GM12878 (cell line): ENCODE results near the gene ORAI3. TPM values are rescaled to one million over a fixed set of nuclear protein-coding genes. Genes with fewer than 3 reads are reported as not detected.

Source experiments
- ATAC-seq: fragments of 200-7000 bp; cut with Tn5 transposase; 3 replicates; pipeline ENCODE4 v1.9.1; 2020; ENCODE audit warnings: mild to moderate bottlenecking, moderate library complexity
- BruUV-seq: library from RNA; stranded (reverse); fragments of 400-500 nt; replicated peaks from 2 replicates; lab custom pipeline; 2021; lab: Mats Ljungman, UMichigan
- CTCF ChIA-PET: fragments of 300-600 bp; sonication (Branson Sonifier 250); formaldehyde crosslinking; extraction: SDS; loops from one replicate; lab custom pipeline; 2021; ENCODE audit warnings: inconsistent platforms; lab: Yijun Ruan, JAX
- POLR2A ChIA-PET: fragments of 350-600 bp; formaldehyde crosslinking; extraction: SDS; loops from one replicate; lab custom pipeline; 2021; ENCODE audit warnings: inconsistent platforms; lab: Charles Lee
- RAD21 ChIA-PET: fragments of 300-600 bp; sonication (Branson Sonifier 250); formaldehyde crosslinking; loops from one replicate; lab custom pipeline; 2023; ENCODE audit warnings: antibody characterized with exemption; ENCODE audit not compliant: unreplicated experiment; lab: Charles Lee
- SMC1A ChIA-PET: fragments of 300-600 bp; sonication (Branson Sonifier 250); formaldehyde crosslinking; loops from one replicate; lab custom pipeline; 2023; ENCODE audit not compliant: unreplicated experiment, uncharacterized antibody; lab: Charles Lee
- DNase-seq: peaks from one replicate; pipeline ENCODE4 v3.0.0-alpha.2; 2011; ENCODE audit warnings: low read depth, low spot score
- FAIRE-seq: peaks from 3 replicates; lab custom pipeline; 2011; peaks lifted over from hg19 to GRCh38; lab: Jason Lieb, UNC
- H2AFZ ChIP-seq: 2 replicates; pipeline ENCODE4 v1.6.0; 2011; ENCODE audit warnings: low read depth, low read length, control low read depth; ENCODE audit not compliant: control insufficient read depth
- H3K27ac ChIP-seq: 2 replicates; pipeline ENCODE4 v1.5.1; 2011; ENCODE audit warnings: control low read depth; ENCODE audit not compliant: control insufficient read depth, insufficient read depth
- H3K27me3 ChIP-seq, 2 experiments: replicated peaks in 1 of 2; 2 replicates each; pipeline versions ENCODE4 v1.6.0 to v1.6.1; 2011; ENCODE audit warnings: low read length in 1 of 2; ENCODE audit not compliant: control insufficient read depth in 2 of 2, insufficient read depth in 2 of 2
- H3K36me3 ChIP-seq, 2 experiments: 2 replicates each; pipeline ENCODE4 v1.5.1; 2011; ENCODE audit warnings: low read length in 1 of 2; ENCODE audit not compliant: control insufficient read depth in 2 of 2, insufficient read depth in 2 of 2
- H3K4me1 ChIP-seq: 2 replicates; pipeline ENCODE4 v1.6.1; 2011; ENCODE audit warnings: mild to moderate bottlenecking, low read length, moderate library complexity, mixed read lengths; ENCODE audit not compliant: control insufficient read depth, insufficient read depth
- H3K4me2 ChIP-seq: 2 replicates; pipeline ENCODE4 v1.6.0; 2011; ENCODE audit warnings: control low read depth; ENCODE audit not compliant: control insufficient read depth, insufficient read depth
- H3K4me3 ChIP-seq: fragments of 200-600 bp; sonication (generic); 2 replicates; pipeline ENCODE4 v1.5.1; 2016
- H3K79me2 ChIP-seq: 2 replicates; pipeline ENCODE4 v1.6.0; 2011; ENCODE audit warnings: low read length; ENCODE audit not compliant: control insufficient read depth, insufficient read depth
- H3K9ac ChIP-seq: 2 replicates; pipeline ENCODE4 v1.8.0; 2011; ENCODE audit warnings: low read length, control low read depth, mixed read lengths; ENCODE audit not compliant: control insufficient read depth, insufficient read depth
- H3K9me3 ChIP-seq: replicated peaks from 3 replicates; pipeline ENCODE4 v1.5.1; 2011; ENCODE audit warnings: mild to moderate bottlenecking, low read length; ENCODE audit not compliant: control insufficient read depth, insufficient read depth
- H4K20me1 ChIP-seq: 2 replicates; pipeline ENCODE4 v1.6.0; 2011; ENCODE audit not compliant: control insufficient read depth, insufficient read depth
- ASH2L ChIP-seq: fragments of 300-600, 200-600 bp; sonication (generic); IDR thresholded peaks from 2 replicates; pipeline ENCODE4 v1.6.1; 2017; ENCODE audit warnings: low read depth, mild to moderate bottlenecking, borderline replicate concordance
- BCL11A ChIP-seq: IDR thresholded peaks from 2 replicates; pipeline ENCODE4 v1.6.1; 2011; ENCODE audit warnings: low read depth, low read length
- ESRRA ChIP-seq: IDR thresholded peaks from 2 replicates; pipeline ENCODE4 v1.6.1; 2012; ENCODE audit warnings: mild to moderate bottlenecking, low read length, improper control_type of control experiment
- ETV6 ChIP-seq, 2 experiments: fragments of 450-650 bp in 1 of 2; IDR thresholded peaks in 1 of 2; conservative IDR thresholded peaks in 1 of 2; 2 replicates each; pipeline ENCODE4 v1.6.1; 2014; ENCODE audit warnings: antibody characterized with exemption in 1 of 2, borderline replicate concordance in 1 of 2, low read depth in 1 of 2, mild to moderate bottlenecking in 1 of 2, moderate library complexity in 1 of 2
- GABPA ChIP-seq: IDR thresholded peaks from 2 replicates; pipeline ENCODE4 v1.6.1; 2014; ENCODE audit warnings: antibody characterized with exemption, low read depth, mild to moderate bottlenecking, inconsistent platforms
- HCFC1 ChIP-seq: fragments of 150-350 bp; IDR thresholded peaks from 2 replicates; pipeline ENCODE4 v1.6.1; 2014; ENCODE audit warnings: low read length
- JUND ChIP-seq: IDR thresholded peaks from 2 replicates; pipeline ENCODE4 v1.6.1; 2012; ENCODE audit warnings: low read depth, mild to moderate bottlenecking, low read length, improper control_type of control experiment, moderate library complexity
- POLR2AphosphoS2 ChIP-seq: IDR thresholded peaks from 2 replicates; pipeline ENCODE4 v1.6.1; 2011; ENCODE audit warnings: low read depth, mild to moderate bottlenecking, low read length, improper control_type of control experiment, moderate library complexity
- SP1 ChIP-seq: IDR thresholded peaks from one replicate; pipeline ENCODE4 v1.6.1; 2011; ENCODE audit warnings: low read depth, low read length
- SPI1 ChIP-seq: IDR thresholded peaks from 2 replicates; pipeline ENCODE4 v1.6.1; 2011; ENCODE audit warnings: low read depth, mild to moderate bottlenecking, low read length, moderate library complexity, borderline replicate concordance; ENCODE audit not compliant: insufficient read depth
- YY1 ChIP-seq: IDR thresholded peaks from 2 replicates; pipeline ENCODE4 v1.6.1; 2011; ENCODE audit warnings: low read depth, mild to moderate bottlenecking, low read length
- WGBS: methylation state at CpG from one replicate; pipeline ENCODE4 v1.1.6; 2016; ENCODE audit warnings: low lambda C conversion rate; ENCODE audit not compliant: insufficient replicate concordance, insufficient coverage; ENCODE audit errors: missing lambda C conversion rate; 5-methylcytosine and 5-hydroxymethylcytosine counted together
- in situ Hi-C: fragments of 300-500 bp; cut with MboI; formaldehyde crosslinking; loops from 9 replicates; pipeline ENCODE4 v1.14.3; 2018; ENCODE audit warnings: mixed read lengths
- intact Hi-C: fragments of 100-400 bp; cut with micrococcal nuclease; formaldehyde crosslinking; loops from one replicate; pipeline ENCODE4 v1.14.2; 2022; ENCODE audit not compliant: unreplicated experiment
- polyA plus RNA-seq, 11 experiments: library from polyadenylated mRNA; depleted of rRNA in 4 of 11; unstranded in 6 of 11; stranded (reverse) in 5 of 11; fragments of >200 nt; fragmentation: Nextera tagmentation in 4 of 11; fragmentation: Illumina TruSeq in 1 of 11; extraction: Ambion mirVana in 4 of 11; extraction: Trizol in 1 of 11; gene quantifications; 1 replicate in 1 of 11; 2 replicates in 10 of 11; pipeline versions ENCODE4 v1.2.1 to v1.2.3, GENCODE V29; 2011 to 2016; ENCODE audit warnings: inconsistent platforms in 2 of 11, missing spikeins in 2 of 11, low read depth in 1 of 11
- total RNA-seq, 4 experiments: library from RNA; depleted of rRNA in 3 of 4; stranded (reverse); fragments of >200 nt in 3 of 4; fragmentation: Illumina TruSeq in 1 of 4; extraction: Trizol in 1 of 4; gene quantifications; 2 replicates each; pipeline versions ENCODE4 v1.2.1 to v1.2.3, GENCODE V29; 2013 to 2021
- TF ChIP-seq, protein P1 (sequence below): fragments of 450-650 bp; IDR thresholded peaks from 2 replicates; pipeline ENCODE4 v1.6.1; 2018; ENCODE audit warnings: mild to moderate bottlenecking, low read depth, moderate library complexity; ENCODE audit not compliant: partially characterized antibody

The ORAI3 gene
- total and polyA plus RNA-seq, 10 of the 15 experiments (the other 5 are each of a cell fraction or from before 2014, with no cell fraction given), result 3.4 to 21.9 (median 16.2) TPM

GRCh38 chr16:30903596-30903995 is 45.3 kb upstream of the ORAI3 start:
- Histone ChIP-seq H3K4me1 (peaks cover 24% of the 10 kb centered on the region), H3K4me2 (no peak overlapping the region), H3K9me3 (peaks cover 2% of the 10 kb centered on the region; the same call in 2 of the 3 replicates), H3K27ac (peak overlapping the region; percentile 39)
- POLR2A ChIA-PET, result interaction anchor here (2.7 kb wide), 1 partner anchor 59 kb away, joined by 13 read pairs; no protein-coding TSS in a partner anchor
- no TSS peak for BruUV-seq
- in situ Hi-C loops, result no loop called here
- 0 out of 4 replicates have a peak, but pooled peaks of 1 of the 2 experiments have one; percentile 20 for TF ChIP-seq ETV6 (conservative IDR thresholded peaks at IDR 0.05 in 1 of 2, IDR thresholded peaks at IDR 0.05 in 1 of 2; ENCODE audit: borderline replicate concordance in 1 of 2, low read depth in 1 of 2)
- no peak for TF ChIP-seq HCFC1
- 0 out of 2 replicates have a peak, but pooled peaks have one; percentile 44 for TF ChIP-seq GABPA
- TF ChIP-seq, all 136 proteins: peak for 2
- Histone ChIP-seq H2AFZ (peak overlapping the region; percentile 91), H3K79me2 (no peaks in the 10 kb centered on the region), H4K20me1 (no peaks in the 10 kb centered on the region; the same call in 1 of the 2 replicates), H3K36me3 (no peaks in the 10 kb centered on the region), H3K9ac (no peak overlapping the region), H3K4me3 (no peak overlapping the region), H3K27me3 (no peaks in the 10 kb centered on the region)
- no peak for DNase-seq
- ChIA-PET RAD21 (interaction anchor here (4.0 kb wide), 1 partner anchor 59 kb away, joined by 88 read pairs; no protein-coding TSS in a partner anchor), CTCF (interaction anchor here (1.0 to 7.5 kb wide), 4 partner anchors 11 to 89 kb away, joined by 4 to 174 read pairs (median 12); no protein-coding TSS in a partner anchor), SMC1A (interaction anchor here (1.3 to 8.8 kb wide), 2 partner anchors 14 to 59 kb away, joined by 3 to 146 read pairs; no protein-coding TSS in a partner anchor)
- no peak for FAIRE-seq
- intact Hi-C loops, result no loop called here
- no peak for ATAC-seq
- 77% methylated on average over 3 of the region's 4 CpGs for WGBS

- ChIA-PET POLR2A (interaction anchor here (0.6 kb wide), 1 partner anchor 92 kb away, joined by 4 read pairs; no protein-coding TSS in a partner anchor), RAD21 (interaction anchor here (0.8 kb wide), 1 partner anchor 37 kb away, joined by 3 read pairs; no protein-coding TSS in a partner anchor), SMC1A (interaction anchor here (1.1 to 1.6 kb wide), 2 partner anchors 58 to 59 kb away, joined by 3 to 4 read pairs; no protein-coding TSS in a partner anchor), CTCF (interaction anchor here (0.7 to 7.5 kb wide), 3 partner anchors 24 to 60 kb away, joined by 3 to 174 read pairs (median 4); no protein-coding TSS in a partner anchor)
- Histone ChIP-seq H3K4me2 (0 out of 2 replicates have a peak overlapping the region, but pooled peaks have one; percentile 3), H3K36me3 (no peaks in the 10 kb centered on the region), H3K79me2 (no peaks in the 10 kb centered on the region), H3K27ac (peak overlapping the region; percentile 39), H4K20me1 (no peaks in the 10 kb centered on the region), H3K9me3 (peaks cover 2% of the 10 kb centered on the region; the same call in 2 of the 3 replicates), H3K27me3 (no peaks in the 10 kb centered on the region), H2AFZ (peak overlapping the region; percentile 91), H3K4me3 (no peak overlapping the region), H3K4me1 (peaks cover 24% of the 10 kb centered on the region), H3K9ac (no peak overlapping the region)
- 0 out of 3 replicates have a peak, but pooled peaks have one; percentile 21 for ATAC-seq
- in situ Hi-C loops (no loop called here), intact Hi-C loops (no loop called here)
- DNase-seq, result no peak
- FAIRE-seq, result no peak
- WGBS, result 87% methylated on average over 19 of the region's 19 CpGs
- BruUV-seq, result no TSS peak
- TF ChIP-seq JUND, result no peak
- TF ChIP-seq YY1, result peak; percentile 70; the same call in 1 of the 2 replicates
- TF ChIP-seq SP1, result no peak
- TF ChIP-seq ESRRA, result no peak
- TF ChIP-seq BCL11A, result no peak
- TF ChIP-seq, protein P1, sequence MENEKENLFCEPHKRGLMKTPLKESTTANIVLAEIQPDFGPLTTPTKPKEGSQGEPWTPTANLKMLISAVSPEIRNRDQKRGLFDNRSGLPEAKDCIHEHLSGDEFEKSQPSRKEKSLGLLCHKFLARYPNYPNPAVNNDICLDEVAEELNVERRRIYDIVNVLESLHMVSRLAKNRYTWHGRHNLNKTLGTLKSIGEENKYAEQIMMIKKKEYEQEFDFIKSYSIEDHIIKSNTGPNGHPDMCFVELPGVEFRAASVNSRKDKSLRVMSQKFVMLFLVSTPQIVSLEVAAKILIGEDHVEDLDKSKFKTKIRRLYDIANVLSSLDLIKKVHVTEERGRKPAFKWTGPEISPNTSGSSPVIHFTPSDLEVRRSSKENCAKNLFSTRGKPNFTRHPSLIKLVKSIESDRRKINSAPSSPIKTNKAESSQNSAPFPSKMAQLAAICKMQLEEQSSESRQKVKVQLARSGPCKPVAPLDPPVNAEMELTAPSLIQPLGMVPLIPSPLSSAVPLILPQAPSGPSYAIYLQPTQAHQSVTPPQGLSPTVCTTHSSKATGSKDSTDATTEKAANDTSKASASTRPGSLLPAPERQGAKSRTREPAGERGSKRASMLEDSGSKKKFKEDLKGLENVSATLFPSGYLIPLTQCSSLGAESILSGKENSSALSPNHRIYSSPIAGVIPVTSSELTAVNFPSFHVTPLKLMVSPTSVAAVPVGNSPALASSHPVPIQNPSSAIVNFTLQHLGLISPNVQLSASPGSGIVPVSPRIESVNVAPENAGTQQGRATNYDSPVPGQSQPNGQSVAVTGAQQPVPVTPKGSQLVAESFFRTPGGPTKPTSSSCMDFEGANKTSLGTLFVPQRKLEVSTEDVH, result no peak
- TF ChIP-seq ASH2L, result no peak
- TF ChIP-seq POLR2AphosphoS2, result no peak
- peak; percentile 91 for TF ChIP-seq SPI1
Observed at GRCh38 chr16:30904114-30904780, 44.6 kb upstream of the ORAI3 start.
